Measurements from ENCODE around the gene SRRM5.
"Not testable (repeated sequence)": the region's sequence is repeated elsewhere in the genome, so short reads cannot be mapped to it uniquely, and the experiment has no call there.

SRRM5 gene

GRCh38 chr19:43611788-43612187 is at the start of gene SRRM5:
Gene SRRM5 (plus strand): TSS chr19:43612088. CDS start chr19:43612122, 34 bp downstream.
- no peak for DNase-seq

DNA sequence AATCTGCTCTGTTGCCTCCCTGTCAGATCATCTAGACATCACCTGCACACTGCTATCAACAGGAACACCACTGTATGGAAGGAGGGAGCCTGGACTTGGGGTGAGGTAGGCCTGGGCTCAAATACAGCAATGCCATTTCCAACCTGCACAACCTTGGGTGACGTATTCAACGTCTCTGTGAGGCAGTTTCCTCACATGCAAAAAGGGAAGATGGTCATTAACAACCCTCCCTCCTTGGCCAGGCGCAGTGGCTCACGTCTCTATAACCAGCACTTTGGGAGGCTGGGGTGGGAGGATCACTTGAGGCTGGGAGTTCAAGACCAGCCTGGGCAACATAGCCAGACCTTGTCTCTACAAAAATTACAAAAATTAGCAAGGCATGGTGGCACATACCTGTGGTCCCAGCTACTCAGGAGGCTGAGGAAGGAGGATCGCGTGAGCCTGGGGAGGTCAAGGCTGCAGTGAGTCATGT is 49.6 kb upstream of the SRRM5 start:
- no peak for DNase-seq

DNA sequence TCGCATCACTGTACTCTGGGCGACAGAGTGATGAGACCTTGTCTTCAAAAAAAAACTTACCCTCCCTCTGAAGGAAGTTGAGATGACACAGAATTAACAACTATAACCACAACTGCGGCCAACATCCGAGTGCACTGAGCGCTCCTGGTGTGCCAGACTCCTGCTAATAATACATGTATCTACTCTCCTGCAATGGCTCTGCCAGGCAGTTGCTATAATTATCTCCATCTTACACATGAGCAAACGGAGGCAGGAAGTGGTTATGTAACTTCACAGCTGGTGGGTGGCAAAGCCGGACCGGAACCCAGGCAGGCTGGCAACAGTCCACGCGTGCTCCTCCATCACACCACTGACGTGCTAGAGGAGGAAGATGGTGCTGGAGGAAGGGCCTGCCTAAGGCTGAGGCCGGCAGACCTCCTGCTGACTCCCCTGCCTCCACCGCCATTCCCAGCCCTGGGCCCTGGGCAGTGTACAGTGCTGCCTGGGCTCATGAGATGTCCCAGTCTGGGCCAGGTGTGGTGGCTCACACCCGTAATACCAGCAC is 49.1 kb upstream of the SRRM5 start:
- DNase-seq = peak; percentile 9 to 93 (median 68)

DNA sequence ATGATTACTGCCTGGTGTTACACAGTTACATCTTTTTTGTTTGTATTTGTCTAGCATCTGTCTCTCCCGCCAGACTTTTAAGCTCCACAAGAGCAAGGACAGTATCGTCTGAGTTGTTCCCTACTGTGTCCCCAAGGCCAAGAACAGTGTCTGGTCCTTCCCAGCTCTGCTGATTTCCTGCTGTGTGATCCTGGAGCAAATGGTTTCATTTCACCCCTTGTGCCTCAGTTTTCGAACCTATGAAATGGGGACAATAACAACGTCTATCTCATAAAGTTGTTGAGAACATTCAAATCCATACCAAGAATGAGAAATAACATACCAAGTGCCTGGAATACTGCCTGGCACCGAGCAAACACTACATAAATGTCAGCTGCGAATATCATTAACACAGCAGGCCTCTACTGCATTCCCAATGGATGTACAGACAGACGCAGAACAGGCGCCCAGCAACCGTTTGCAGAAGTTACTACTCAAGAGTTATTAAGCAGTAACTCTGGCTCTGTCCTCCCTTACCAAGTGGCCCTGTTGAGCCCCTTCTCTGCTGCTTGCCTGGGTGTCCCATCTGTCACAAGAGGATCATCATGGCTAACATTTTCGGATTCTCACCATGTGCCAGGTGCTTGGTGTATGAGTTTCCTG is 48.0 kb upstream of the SRRM5 start:
- no peak for DNase-seq

DNA sequence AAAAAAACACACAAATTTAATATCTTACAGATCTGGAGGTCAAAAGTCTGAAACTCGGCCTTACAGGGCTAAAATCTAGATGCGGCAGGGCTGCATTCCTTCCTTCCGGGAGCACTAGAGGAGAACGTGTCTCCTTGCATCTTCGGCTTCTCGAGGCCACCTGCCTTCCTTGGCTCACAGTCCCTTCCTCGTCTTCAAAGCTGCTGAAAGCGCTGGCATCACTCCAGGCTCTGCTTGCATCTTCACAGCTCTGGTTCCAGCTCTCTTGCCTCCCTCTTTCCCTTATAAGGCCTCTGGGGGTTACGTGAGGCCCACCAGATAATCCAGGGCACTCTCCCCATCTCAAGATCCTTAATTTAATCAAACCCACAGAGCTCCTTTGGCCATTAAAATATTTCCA is 47.1 kb upstream of the SRRM5 start:
- peak in 32 of 58 donors; percentile 2 to 60 (median 24) for DNase-seq

DNA sequence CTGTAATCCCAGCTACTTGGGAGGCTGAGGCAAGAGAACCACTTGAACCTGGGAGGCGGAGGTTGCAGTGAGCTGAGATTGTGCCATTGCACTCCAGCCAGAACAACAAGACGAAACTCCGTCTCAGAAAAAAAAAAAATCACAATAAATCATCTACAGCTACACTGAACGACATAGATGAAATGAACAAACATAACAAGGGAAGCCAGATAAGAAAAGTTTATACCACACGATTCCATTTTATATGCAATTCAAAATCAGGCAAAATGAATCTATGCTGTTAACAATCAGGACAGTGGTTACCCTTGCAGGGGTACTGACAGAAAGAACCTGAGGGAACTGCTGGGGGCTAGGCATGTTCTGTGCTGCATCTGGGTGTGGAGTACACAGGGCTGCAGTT is 42.2 kb upstream of the SRRM5 start:
- no peak for DNase-seq

GRCh38 chr19:43570174-43570791 is 41.6 kb upstream of the SRRM5 start:
- DNase-seq = no peak

GRCh38 chr19:43572171-43572588 is 39.7 kb upstream of the SRRM5 start:
- no peak for DNase-seq

DNA sequence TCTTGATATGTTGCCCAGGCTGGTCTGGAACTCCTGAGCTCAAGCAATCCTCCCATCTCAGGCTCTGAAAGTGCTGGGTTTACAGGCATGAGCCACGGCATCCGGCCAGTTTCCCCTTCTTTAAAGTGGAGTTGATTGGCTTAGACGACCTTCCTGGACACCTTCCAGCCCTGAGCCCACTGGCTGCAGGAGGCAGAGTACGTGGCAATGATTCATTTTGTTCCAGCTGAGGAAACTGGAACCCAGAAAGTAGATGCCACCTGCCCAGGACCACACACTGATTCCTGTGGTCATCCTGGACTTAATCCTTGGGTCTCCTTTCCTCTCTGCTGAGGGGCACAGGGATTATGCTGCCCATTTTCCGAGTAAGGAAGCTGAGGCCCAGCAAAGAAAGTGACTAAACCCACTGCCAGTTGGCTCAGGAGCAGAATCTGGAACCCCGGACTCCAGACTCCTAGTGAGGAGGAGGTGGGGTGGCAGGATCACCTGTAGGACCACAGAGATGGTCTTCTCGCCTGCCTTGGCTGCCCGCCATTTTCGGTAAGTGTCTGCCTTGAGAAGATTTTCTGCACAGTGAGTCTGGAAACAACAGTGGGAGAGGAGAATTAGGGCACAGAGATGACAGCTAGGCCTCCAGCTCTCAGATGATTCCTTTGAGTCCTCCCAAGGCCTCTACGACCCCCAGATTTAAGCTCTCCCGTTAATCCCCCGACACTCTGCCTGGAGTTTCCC is 37.3 kb upstream of the SRRM5 start:
- peak in 3 of 58 donors; percentile 12 to 28 (median 18) for DNase-seq

DNA sequence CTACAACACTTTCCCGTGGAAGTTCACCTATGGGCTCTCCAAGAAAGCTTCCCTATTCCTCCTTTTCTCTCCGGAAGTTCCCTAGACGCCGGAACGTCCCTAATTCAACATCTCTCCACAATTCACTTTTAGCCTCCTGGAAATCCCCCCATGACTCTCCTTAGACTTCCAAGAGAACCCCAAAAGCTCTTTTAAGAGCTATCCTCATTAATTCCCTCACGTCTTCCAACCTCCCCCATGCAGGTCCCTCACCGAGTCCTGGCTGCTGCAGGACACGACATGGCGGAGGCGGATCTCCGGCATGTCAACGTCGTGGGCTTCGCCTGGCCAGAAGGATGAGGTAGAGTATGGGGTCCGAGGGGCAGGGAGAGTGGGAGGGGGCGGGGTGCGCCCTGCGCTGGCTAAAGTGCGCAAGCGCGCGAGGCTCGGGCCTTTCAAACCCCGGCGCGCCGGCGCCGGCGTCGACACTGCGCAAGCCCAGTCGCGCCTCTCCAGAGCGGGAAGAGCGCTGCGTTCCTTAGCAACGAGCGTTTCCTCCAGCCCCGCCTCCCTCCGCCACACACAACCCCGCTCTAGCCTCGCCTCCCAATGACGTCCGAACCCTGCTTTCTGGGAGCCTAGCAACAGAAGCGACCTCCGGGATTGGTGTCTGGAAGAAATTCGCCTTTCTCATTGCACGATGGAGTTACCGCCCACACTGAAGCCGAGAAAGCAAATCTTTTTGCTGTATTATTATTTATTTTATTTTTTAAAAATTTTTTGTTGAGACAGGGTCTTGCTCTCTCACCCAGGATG is 36.5 kb upstream of the SRRM5 start, which contains the start of the genes PINLYP and XRCC1:
PINLYP (plus strand) TSS at position 646 of the 795 bp plus-strand sequence. CDS start 1,391 bp downstream, outside the sequence.
XRCC1 (minus strand) TSS at position 372 of the 795 bp plus-strand sequence; CDS start at position 303, 69 bp downstream.
- peak; percentile 58 to 99 (median 94) for DNase-seq

DNA sequence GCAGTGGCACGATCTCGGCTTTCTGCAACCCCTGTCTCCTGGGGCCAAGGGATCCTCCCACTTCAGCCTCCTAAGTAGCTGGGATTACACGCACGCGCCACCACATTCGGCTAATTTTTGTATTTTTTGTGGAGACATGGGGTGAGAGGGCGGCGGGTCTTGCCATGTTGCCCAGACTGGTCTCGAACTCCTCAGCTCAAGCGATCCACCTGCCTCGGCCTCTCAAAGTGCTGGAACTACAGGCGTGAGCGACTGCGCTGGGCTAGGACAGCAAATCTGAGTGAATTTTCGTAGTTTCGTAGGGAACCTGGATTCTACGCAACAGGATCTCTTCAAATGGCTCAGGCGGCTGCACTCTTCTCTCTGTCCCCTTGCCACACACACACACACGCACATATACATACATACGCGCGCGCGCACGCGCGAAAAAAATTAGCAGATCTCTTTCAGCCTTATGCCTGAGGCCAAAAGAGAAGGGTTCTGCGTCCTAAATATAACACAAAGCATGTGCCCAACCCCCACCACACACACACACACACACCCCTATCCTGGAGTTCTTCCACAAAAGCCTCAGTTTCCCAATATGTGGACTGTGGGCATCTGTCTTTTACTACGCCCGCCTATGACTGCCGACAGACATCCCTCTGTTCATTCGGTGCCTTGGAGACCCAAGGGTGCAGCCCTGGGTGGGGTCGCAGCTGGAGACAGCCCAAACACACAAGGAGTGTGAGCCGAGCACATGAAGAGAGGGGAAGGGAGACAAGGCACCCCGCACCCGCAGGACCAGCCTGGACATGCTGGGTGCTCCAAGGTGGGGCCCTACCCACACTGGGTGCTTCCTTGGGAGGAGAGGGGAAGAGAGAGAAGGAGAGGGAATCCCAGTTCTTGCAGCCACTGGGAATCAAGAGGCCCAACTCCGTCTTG is 35.7 kb upstream of the SRRM5 start:
- DNase-seq = peak in 6 of 58 donors; percentile 45 to 63 (median 50)

DNA sequence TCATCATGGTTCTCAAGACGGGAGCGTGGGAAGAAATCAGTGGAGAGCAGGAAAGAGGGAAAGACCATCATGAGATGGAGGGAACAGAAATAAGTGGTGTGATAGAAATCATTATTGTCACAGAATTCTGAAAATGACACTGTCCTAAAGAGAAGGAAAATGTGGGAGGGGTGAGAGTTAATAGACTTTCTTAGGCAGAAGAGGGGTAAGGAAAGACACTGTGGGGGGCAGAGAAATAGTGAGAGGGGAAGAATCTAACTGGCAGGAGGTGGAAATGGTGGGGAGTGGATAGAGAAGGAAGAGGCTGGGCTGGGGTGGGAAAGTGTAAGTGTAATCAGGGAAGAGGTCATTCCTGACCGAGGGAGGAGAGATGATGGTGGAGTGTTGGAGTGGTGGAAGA is 33.1 kb upstream of the SRRM5 start:
- DNase-seq = no peak

DNA sequence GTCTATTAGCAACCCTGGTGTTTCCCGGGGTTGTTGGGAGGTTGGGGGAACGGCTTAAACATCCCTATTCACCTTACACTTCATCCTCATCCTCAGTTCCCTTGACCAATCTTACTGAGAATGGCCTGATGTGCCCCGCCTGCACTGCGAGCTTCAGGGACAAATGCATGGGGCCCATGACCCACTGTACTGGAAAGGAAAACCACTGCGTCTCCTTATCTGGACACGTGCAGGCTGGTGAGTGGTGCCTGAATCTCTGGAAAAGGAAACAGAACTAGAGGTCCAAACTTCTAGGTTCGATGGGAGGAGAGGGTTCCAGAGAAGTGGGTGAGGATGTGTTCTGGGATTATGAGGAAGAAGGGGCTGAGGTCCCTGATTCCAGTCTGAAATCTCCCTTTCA is 30.4 kb upstream of the SRRM5 start:
- no peak for DNase-seq

- no peak for DNase-seq
Measured at GRCh38 chr19:43582495-43582894, 29.4 kb upstream of the SRRM5 start.

- no peak for DNase-seq
Measured at GRCh38 chr19:43584484-43584883, 27.4 kb upstream of the SRRM5 start.

- no peak for DNase-seq
Measured at GRCh38 chr19:43586346-43586745, 25.5 kb upstream of the SRRM5 start.

DNA sequence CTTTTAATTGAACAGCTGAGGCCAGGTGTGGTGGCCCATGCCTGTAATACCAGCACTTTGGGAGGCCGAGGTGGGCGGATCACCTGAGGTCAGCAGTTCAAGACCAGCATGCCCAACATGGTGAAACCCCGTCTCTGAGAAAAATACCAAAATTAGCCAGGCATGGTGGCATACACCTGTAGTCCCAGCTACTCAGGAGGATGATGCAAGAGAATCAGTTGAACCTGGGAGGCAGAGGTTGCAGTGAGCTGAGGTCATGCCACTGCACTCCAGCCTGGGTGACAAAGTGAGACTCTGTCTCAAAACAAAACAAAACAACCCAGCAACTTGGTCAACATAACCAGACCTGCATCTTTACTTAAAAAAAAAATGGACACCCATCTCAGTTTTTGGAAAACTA is 24.9 kb upstream of the SRRM5 start:
- DNase-seq = not testable (repeated sequence)

DNA sequence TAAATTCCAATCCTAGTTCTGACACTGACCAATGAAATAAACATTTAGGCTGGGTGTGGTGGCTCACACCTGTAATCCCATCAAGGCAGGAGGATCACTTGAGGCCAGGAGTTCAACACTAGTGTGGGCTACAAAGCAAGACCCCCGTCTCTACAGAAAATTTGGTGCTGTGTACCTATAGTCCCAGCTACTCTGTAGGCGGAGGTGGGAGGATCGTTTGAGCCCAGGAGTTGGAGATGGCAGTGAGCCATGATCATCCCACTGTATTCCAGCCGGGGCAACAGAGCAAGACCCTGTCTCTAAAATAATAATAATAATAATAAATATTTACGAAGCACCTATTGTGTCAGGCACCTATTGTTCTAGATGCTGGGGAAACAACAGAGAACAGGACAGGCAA is 22.6 kb upstream of the SRRM5 start:
- no peak for DNase-seq

- DNase-seq = no peak
Measured at GRCh38 chr19:43589678-43590077, 22.2 kb upstream of the SRRM5 start.
